ENCODE data around the gene TMEM167A. TPM values are rescaled to one million over a fixed set of nuclear protein-coding genes. Genes with fewer than 3 reads are reported as not detected.

Gene TMEM167A
- polyA plus RNA-seq, 3 donors, result 50.3 to 337 (median 288) TPM

DNA sequence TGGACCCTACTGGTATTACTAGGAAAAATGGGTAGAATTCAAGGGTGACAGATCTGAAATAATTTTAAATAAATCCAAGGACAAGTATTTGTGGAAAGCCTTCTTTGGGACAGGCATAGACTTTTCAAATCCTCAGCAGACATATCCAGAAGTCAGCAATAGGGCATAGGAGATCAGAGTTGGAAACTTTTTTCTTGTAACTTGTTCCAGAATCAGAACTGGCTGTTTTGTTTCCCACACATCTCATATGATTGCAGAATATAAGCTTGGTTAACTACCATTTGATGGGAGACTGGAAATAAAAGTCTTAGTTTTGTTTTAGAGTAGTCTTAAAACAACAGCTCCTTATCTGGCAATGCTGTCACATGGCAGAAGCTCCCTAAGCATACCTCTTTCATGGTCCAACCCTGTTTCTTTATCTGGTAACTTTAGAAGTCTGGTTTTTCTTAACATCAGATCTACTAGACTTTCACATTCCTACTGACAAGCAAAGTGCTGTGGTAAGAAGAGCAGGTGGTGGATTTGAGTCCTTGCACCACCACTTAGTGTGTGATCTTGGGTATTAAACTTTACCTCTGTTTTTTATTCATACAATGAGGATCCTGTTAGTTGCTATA is 25.3 kb upstream of the TMEM167A start:
- H3K4me2 ChIP-seq (replicated peaks; ENCODE audit: extremely low read depth, low read length, poor library complexity, severe bottlenecking), result no peak overlapping the region
- no peak overlapping the region for H3K27ac ChIP-seq (ENCODE audit: low read depth in 1 of 2, low read length in 2 of 2)
- H3K9me3 Mint-ChIP-seq, result peaks cover 0 to 5% (median 0%) of the 10 kb centered on the region in 7 donors
- H3K4me3 ChIP-seq (replicated peaks in 1 of 3; ENCODE audit: low read depth in 2 of 3, low read length in 3 of 3), result no peak overlapping the region
- H4K20me1 ChIP-seq (ENCODE audit: insufficient read depth, low read length), result no peaks in the 10 kb centered on the region
- peaks cover 3% of the 10 kb centered on the region for H3K4me1 Mint-ChIP-seq
- DNase-seq, result no peak
- no peaks in the 10 kb centered on the region for H3K27me3 ChIP-seq (ENCODE audit: control insufficient read depth in 2 of 2, insufficient read depth in 2 of 2, low read length in 2 of 2)
- no peak overlapping the region for H3K4me3 Mint-ChIP-seq
- no peak overlapping the region for H2AFZ ChIP-seq (ENCODE audit: insufficient read depth, low read depth, low read length, poor library complexity, severe bottlenecking)
- no peaks in the 10 kb centered on the region for H3K4me1 ChIP-seq (ENCODE audit: control insufficient read depth in 1 of 2, insufficient read depth in 2 of 2, low read length in 2 of 2)
- H3K36me3 ChIP-seq (replicated peaks in 1 of 2; ENCODE audit: control insufficient read depth in 1 of 2, insufficient read depth in 2 of 2, low read length in 2 of 2), result peaks cover 4 to 8% of the 10 kb centered on the region in 2 donors
- peaks cover 12 to 19% of the 10 kb centered on the region in 2 donors for H3K36me3 Mint-ChIP-seq
- H3K9ac ChIP-seq (ENCODE audit: insufficient read depth, low read length, poor library complexity, severe bottlenecking), result no peak overlapping the region
- no peaks in the 10 kb centered on the region for H3K9me3 ChIP-seq (replicated peaks in 1 of 2; ENCODE audit: control insufficient read depth in 1 of 2, insufficient read depth in 1 of 2, low read length in 2 of 2)
- H3K27ac Mint-ChIP-seq, result no peak overlapping the region
- intact Hi-C loops (cut with micrococcal nuclease), result no loop called here
- TF ChIP-seq CTCF (IDR thresholded peaks at IDR 0.05), result no peak
- no peaks in the 10 kb centered on the region for H3K27me3 Mint-ChIP-seq (ENCODE audit: low read depth in 3 of 3)
- peaks cover 22% of the 10 kb centered on the region for H3K79me2 ChIP-seq (ENCODE audit: insufficient read depth, low read length)

DNA sequence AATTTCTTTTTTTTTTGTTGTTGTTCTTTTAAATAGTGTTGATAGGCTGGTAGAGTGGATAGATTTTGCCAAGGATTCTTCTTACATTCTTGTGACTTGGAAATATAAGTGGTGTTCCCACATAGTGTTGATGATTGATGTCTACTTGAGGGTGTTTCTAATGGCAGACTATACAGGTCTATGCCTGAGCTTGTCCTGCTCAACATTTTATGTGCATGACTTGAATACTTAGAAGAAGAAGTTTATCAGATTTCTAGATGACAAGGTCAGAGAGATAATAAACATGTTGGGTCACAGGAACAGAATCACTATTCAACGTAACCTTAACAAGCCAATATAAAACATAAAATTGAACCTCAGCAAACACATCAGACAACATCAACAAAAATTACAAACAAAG is 24.3 kb upstream of the TMEM167A start:
- Histone ChIP-seq H3K79me2 (ENCODE audit: insufficient read depth, low read length) (peaks cover 27% of the 10 kb centered on the region), H3K9me3 (replicated peaks in 1 of 2; ENCODE audit: control insufficient read depth in 1 of 2, insufficient read depth in 1 of 2, low read length in 2 of 2) (no peaks in the 10 kb centered on the region), H3K4me2 (replicated peaks; ENCODE audit: extremely low read depth, low read length, poor library complexity, severe bottlenecking) (no peak overlapping the region), H2AFZ (ENCODE audit: insufficient read depth, low read depth, low read length, poor library complexity, severe bottlenecking) (no peak overlapping the region), H3K4me1 (ENCODE audit: control insufficient read depth in 1 of 2, insufficient read depth in 2 of 2, low read length in 2 of 2) (peaks cover 0 to 5% of the 10 kb centered on the region in 2 donors), H3K9ac (ENCODE audit: insufficient read depth, low read length, poor library complexity, severe bottlenecking) (no peak overlapping the region), H3K27ac (ENCODE audit: low read depth in 1 of 2, low read length in 2 of 2) (no peak overlapping the region), H3K27me3 (ENCODE audit: control insufficient read depth in 2 of 2, insufficient read depth in 2 of 2, low read length in 2 of 2) (no peaks in the 10 kb centered on the region), H3K4me3 (replicated peaks in 1 of 3; ENCODE audit: low read depth in 2 of 3, low read length in 3 of 3) (no peak overlapping the region), H4K20me1 (ENCODE audit: insufficient read depth, low read length) (no peaks in the 10 kb centered on the region), H3K36me3 (replicated peaks in 1 of 2; ENCODE audit: control insufficient read depth in 1 of 2, insufficient read depth in 2 of 2, low read length in 2 of 2) (peaks cover 4% of the 10 kb centered on the region in 2 donors)
- Mint-ChIP-seq H3K27me3 (ENCODE audit: low read depth in 3 of 3) (no peaks in the 10 kb centered on the region), H3K36me3 (peaks cover 3 to 12% of the 10 kb centered on the region in 2 donors), H3K4me3 (no peak overlapping the region), H3K4me1 (peaks cover 6% of the 10 kb centered on the region), H3K27ac (no peak overlapping the region), H3K9me3 (peaks cover 0 to 5% (median 0%) of the 10 kb centered on the region in 7 donors)
- TF ChIP-seq CTCF (IDR thresholded peaks at IDR 0.05), result no peak
- WGBS (ENCODE audit: insufficient coverage), result no CpG with 5 or more reads among the region's 1 CpG
- DNase-seq, result no peak
- intact Hi-C loops (cut with micrococcal nuclease), result no loop called here

All from CD14-positive monocyte (primary cell).